ENCODE results near the gene AEBP2.

DNA sequence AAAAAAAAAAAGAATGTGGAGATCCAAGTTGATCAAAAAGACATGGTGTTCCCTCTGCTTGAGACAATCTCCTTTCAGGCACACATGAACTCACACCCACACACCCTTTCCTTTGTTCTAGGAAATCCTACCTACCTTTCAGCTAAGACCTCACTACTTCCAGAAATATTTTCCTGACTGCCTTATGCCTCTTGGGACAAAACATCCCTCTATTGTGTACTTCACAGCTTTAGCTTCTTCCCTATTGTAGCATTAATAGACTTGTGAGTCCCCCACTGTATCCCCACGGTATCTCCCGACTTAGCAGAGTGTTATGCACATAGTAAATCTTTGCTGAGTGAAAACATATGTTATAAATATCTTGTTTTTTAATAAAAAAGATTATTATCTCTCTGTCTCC, 44.9 kb upstream of the AEBP2 start:
- TF ChIP-seq, protein P1, sequence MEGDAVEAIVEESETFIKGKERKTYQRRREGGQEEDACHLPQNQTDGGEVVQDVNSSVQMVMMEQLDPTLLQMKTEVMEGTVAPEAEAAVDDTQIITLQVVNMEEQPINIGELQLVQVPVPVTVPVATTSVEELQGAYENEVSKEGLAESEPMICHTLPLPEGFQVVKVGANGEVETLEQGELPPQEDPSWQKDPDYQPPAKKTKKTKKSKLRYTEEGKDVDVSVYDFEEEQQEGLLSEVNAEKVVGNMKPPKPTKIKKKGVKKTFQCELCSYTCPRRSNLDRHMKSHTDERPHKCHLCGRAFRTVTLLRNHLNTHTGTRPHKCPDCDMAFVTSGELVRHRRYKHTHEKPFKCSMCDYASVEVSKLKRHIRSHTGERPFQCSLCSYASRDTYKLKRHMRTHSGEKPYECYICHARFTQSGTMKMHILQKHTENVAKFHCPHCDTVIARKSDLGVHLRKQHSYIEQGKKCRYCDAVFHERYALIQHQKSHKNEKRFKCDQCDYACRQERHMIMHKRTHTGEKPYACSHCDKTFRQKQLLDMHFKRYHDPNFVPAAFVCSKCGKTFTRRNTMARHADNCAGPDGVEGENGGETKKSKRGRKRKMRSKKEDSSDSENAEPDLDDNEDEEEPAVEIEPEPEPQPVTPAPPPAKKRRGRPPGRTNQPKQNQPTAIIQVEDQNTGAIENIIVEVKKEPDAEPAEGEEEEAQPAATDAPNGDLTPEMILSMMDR (IDR thresholded peaks at IDR 0.05 in 4 of 5, conservative IDR thresholded peaks at IDR 0.05 in 1 of 5): no peak
- TF ChIP-seq POLR2A (IDR thresholded peaks at IDR 0.05): no peak

Data from gastrocnemius medialis (tissue), 4 donors.